HG03469 (cell line): Measurements from ENCODE around the gene SIRT5.

Experiments used
- ATAC-seq: cut with Tn5 transposase; IDR thresholded peaks from one replicate; pipeline ENCODE4 v1.9.1; 2021; ENCODE audit warnings: mild to moderate bottlenecking, moderate library complexity, moderate number of reproducible peaks; ENCODE audit not compliant: unreplicated experiment

The SIRT5 gene

DNA sequence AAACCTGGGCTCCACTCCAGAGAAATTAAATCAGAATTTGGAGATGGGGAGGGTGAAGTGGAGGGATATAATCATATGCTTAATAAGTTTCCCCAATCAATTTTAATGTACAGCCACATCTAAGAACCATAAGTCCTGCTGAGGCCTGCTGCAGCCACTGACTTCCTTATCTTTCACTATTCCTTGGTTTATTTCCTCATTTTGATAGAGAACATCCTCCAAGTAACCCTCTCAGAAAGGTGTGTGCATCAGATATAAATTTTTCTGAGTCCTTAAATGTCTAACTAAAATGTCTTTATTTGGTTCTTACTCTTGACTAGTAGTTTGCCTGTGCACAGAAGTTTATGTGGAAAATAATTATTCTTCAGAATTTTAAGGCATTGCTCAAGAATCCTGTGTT lies 23.7 kb upstream of the SIRT5 start:
- ATAC-seq: no peak

DNA sequence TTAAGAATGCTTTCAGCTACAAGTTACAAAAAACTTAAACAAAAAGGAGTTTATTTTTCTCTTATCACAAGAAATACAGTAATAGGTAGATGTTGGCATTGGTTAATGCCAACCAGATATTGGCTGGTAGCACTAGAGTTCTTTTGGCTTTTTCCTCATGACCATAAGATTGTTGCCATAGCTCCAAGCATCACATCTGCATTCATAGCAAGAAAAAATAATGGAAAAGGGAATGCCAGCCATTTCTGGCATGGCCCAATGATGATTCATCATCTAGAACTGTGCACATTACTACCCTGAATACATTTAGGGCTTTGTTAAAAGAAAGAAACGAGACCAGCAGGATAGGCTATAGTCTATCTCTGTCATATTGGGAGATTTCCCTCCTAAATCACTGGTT lies 20.8 kb upstream of the SIRT5 start:
- no peak for ATAC-seq

DNA sequence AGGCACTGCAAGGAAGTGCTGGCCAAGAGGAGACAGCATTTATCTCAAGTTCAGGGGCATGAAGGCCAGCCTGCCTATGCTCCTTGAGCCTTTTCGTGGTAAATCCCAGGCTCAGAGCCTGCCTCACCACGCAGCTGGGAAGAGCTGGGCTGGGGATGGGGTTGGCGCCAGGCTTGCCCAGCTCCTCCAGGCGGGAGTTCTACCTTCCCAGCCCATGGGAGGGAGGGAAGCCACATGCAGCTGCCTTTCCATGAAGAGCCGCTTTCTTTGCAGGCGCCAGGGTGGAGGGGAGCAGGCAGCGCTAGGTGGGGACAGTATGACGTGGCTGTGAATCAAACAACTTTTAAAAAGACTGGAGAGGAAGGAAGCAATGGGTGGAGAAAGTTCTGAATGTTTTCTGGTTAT lies 19.5 kb upstream of the SIRT5 start:
- no peak for ATAC-seq

DNA sequence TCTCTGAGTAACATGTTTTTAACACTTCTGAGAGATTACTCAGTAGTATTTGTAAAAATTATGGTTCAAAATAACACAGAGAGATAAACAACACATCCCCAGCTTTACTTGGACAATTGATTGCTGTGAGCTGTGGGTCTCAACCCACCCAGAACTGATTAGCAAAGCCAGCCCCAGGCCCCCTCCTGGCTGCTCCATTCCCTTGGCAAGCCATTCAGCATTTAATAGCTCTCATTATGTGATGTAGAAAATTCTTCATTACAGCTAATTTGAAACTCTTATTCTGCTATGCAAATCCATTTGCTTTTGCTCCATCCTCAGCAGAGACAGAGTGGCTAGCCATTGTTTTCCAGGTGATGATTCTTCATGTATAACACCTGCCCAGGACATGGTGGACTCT lies 16.6 kb upstream of the SIRT5 start:
- no peak for ATAC-seq

DNA sequence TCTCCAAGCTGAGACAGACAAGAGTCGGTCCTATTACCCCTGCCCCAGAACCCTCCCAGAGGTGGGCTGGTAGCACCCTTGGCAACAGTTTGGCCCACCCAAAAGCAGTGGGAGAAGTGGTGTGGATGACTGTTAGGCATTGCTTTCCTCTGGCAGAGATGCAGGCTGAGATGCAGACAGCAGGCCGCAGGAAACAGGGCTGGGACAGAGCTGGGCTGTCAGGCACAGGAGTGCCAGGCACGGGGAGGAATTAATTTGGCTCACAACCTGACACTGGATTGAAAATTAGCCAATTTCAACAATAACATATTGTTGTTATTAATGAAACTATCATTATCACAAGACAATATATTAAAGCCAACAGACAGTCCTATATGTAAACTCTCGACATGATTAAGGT lies 15.7 kb upstream of the SIRT5 start:
- no peak for ATAC-seq

DNA sequence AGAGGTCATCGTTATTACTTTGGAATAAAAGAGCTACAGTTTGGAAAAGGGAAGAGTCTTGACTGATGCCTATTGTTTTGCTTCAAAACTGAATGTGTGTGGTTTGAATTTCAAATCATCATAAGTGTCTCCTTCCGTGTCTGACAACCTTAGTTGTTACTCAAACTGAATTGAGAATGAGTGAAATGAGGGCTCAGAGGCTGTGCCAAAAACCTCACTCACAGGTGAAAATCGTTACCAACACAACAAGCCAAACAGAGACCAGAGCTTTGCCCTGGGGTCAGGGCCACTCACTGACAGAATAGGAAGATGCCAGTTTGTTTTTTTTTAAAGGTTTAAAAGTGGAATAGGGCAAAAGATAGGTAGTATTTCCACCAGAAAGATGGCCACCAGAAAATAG lies 15.2 kb upstream of the SIRT5 start:
- no peak for ATAC-seq

DNA sequence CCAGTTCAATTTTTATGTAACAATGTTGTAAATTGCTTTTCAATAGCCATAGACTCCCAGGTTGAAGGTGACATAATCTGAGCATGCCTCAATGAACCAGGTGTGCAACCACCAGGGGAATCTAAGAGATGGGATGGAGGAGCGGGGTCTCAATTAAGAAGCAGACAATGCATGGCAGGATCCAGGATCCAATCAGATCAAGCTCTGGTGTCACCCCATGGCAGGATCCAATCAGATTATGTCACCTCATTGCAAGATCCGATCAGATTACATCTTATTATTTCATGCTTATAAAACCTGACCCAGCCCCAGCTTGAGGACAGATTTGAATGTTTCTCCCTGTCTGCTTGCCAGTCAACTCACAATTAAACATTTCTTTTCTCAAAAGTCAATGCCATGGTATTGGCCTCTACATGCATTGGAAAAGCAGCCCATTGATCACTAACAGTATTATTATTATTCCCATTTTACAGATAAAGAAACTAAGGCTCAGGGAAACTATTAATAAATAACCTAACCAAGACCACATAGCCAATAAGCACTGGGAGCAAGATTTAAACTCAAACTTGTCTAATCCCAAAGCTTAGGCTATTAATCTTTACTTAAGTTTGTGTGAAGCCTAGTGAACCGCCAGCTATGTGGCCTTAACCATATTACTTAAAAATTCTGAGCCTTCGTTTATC lies 14.3 kb upstream of the SIRT5 start:
- ATAC-seq: no peak

DNA sequence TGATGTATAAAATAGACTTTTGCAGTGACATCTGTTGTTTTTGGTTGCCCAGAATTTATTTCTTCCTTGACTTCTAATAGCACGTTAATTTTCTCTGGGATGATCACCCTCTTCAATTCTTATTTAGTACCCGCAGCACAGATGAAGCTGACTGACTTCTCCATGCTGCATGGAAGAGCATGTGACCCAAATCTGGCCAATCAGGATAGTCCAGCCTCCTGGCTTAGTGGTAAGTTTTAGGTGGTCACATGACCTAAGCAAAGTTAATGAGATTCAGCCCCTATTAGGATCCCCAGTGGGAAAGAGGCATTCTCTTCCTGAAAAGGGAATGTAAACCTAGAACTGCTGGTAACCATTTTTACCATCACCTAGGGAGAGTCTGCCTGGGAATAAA lies 13.8 kb upstream of the SIRT5 start:
- ATAC-seq: no peak

DNA sequence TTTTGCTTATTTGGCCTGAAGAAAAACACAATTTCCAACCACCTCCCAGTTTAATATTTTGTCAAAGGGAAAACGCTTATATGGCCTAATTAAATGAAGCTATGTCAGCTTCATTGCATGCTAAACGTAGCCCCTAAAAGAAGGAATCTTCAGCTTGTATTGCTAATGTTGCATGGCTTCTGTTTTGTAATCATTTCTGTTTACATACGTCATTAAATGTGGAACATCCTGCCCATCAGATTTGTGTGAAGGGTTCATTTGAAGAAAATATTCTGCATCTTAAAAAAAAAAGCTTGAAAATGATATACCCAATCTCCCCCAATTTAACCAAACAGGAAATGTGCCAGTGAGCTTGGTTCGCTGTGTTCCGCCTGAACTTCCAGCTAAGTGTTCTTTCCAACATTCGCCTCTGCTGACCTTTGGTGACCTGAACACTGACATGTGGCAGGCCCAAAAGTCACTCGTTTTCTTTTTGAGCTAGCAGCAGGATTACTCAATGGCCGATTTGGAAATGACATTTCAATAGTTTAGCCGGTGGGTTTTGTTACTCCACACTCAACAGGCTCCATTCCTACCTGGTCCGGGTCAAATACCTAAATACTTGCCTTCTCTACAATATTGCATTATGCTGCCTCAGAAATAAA lies 12.7 kb upstream of the SIRT5 start:
- no peak for ATAC-seq

DNA sequence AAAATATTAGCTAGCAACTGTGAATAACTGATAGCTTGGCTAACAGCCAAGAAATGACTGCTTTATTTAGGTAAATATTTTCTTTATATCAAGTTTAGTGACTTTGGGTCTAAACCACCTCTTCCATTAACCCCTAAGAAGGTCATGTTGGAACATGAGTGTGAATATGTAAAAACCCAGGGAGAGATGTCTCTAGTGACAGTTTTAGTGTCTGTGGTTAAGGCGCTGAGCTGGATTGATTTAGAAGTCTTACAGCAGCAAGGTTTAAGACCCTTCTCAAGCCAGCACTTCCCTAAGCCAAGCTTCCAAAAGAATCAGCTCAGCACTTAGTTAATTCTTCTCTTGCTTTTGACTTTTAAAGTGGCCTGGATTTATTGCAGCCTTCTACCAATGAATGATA lies 11.4 kb upstream of the SIRT5 start:
- no peak for ATAC-seq

DNA sequence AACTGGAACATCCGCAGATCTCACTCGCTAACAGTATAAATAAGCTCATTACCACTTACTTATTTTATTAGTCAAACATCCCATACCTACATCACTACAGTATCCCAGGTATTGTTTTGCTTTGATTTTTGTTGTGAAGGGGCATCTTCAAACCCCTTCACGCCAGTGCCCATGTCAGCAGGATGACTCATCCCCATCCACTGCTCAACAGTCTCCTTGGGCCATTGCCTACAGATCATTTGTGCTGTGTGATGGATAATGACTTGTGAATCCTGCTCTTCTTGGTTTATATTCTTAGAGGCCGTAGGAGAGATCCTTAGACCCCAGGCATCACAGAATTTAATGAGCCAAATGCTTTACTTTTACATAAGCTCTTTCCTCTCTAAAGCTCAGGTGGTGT lies 8.5 kb upstream of the SIRT5 start:
- no peak for ATAC-seq

DNA sequence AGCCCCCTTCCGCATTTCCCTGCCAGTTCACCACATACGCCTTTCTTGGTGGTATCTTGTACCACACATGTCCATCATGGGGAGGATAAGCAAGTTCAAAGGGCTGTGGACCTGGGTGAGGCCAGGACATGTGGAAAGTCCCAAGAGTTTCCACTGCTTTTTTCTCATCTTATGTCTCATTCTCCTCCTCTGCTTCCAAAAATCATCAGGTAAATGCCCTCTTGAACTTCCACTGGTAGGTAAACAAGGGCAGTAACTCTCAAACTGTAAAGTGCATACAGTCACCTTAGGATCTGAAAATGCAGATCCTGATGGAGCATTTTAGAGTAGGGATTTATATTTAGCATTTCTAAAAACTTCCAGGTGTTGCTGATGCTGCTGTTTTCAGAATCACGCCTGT lies 7.9 kb upstream of the SIRT5 start:
- ATAC-seq: no peak

DNA sequence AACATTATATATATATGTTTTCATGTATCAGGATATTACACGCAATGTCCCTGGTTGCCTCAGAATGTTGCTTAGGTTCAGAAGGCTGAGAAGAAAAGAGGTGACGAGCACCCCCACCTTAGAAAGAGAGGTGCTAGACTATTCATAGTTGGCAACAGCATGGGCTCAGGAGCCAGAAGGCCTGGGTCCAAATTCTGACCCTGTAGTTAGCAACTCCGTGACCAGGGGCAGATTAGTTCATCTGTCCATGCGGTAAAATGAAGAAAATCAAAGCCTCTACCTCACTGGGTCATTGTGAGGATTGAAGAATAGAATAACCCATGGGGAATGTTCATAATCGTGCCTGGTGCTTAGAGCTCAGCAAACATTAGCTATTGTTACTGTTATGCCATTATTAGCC lies 5.4 kb upstream of the SIRT5 start:
- ATAC-seq: no peak

DNA sequence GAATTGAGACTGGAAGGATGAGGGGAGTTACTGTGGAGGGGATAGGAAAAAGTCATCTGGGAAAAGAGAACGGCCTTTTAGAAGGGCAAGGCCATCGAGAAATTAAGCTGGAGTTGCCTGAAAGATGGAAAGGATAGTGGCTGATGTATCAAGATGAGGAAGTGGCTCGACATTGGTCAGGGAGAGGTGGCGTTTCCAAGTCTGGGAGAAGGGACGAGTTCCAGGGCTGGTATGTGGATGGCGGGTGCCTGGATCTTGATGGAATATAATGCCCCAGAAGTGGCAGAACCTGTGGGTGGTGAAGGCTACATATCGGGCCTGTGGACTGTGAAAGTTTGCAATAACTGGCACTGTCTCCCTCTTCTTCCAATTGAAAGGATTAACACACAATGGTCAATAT lies 2.2 kb upstream of the SIRT5 start:
- no peak for ATAC-seq

DNA sequence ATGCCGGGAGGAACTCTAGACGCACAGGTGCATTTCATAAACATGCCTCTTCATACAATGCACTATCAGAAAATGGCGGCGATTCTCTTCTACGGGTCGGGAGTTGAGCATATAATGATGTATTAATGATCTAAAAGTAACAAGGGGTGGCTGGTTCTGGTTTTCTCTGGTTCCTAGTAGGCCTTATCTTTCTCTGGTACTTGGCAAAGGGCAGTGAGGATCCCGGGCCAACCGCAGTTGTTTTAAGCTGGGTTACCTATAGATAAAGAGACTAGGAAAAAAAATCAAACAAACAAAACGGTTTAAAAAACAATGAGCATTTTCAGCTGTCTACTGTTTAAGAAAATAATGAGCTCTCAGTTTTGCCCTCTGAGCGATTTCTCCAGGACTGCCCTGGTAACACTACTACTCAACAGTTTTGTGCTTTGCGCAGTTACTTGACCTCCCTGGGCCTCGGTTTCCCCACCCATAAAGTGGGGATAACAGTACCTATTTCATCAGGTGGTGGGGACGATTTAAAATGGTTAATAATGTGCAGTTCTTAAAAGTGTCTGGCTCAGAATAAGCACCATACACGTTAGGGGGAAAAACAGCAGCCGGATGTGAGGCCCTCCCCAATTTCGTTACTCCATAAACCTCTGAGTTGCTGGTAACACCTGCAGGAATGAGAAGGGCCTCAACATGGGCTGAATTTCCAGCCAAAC lies 1.3 kb upstream of the SIRT5 start:
- no peak for ATAC-seq

DNA sequence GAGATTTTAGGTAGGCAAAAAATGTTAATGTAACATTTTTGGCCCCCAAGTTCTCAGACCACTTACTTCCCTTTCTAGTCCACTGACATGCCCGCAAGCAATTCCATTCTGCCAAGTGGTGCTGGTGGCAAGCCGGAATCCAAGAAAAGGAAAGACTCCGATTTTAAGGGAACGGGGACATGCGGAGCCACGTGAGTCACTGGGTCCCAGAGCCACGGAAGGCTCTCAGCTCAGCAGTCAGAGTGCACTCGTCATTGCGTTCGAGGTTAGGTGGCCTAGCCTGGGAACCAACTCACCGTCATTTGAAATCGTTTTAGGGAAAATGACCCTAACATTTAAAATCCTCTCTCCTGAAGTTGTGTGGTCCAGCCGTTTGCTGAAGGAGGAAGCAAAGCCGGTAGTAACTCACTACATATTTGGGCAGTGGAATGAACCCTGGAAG lies 711 bp upstream of the SIRT5 start:
- no peak for ATAC-seq

DNA sequence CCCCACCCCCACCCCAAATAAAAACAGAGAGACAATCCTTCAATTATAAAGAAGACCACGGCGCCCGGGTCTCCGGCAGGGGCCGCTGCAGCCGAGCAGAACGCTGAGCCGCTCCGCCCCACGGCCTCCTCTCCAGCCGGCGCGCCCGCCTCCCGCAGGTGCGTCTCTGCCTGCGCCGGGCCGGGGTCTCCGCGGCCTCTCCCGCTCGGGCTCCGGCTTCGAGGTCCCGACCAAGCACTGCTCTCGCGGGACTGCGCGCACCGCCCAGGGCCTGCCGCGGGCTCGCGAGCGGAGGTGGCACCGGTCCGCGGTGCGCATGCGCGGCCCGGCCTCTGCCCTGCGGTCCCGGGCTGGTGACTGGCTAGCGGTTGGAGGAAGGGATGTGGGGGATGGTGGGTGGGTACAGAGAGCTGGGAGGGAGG lies 241 bp upstream of the SIRT5 start:
- ATAC-seq: peak; percentile 66

DNA sequence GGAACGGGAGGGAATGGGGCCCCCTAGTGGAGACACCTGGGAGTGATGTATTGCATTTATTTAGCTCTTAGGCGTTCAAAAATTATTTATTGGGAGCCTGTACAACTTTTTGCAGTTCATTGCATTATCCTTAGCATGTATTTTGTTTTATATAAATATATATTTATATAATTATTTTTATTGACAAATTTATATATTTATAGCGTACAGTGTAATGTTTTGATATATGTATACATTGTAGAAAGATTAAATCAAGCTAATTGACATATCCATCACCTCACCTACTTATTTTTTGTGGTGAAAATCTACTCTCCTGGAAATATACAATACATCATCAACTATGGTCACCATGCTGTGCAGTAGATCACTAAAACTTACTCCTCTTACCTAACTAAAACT lies 975 bp downstream of the SIRT5 start:
- peak; percentile 12 for ATAC-seq

DNA sequence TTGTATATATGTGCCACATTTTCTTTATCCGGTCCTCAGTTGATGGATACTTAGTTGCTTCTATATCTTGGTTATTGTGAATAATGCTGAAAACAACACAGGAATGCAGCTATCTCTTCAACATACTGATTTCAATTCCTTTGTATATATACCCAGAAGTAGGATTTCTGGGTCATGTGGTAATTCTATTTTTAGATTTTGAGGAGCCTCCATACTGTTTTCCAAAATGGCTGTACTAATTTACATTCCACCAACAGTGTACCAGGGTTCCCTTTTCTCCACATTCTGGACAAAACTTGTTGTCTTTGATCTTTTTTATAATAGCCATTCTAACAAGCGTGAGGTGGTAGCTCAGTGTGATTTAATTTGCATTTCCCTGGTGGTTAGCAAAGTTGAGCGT lies 1.6 kb downstream of the SIRT5 start:
- ATAC-seq: no peak

DNA sequence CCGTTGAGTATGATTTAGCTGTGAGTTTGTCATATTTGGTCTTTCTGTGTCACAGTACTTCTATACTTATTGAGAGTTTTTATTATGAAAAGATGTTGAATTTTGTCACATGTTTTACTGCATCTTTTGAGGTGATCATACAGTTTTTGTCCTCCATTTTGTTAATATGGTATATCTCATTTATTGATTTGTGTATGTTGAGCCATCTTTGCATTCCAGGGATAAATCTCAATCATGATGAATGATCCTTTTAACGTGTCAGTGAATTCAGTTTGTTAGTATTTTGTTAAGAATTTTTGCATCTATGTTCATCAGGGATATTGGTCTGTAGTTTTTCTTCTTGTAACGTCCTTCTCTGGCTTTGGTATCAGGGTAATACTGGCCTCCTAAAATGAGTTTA lies 3.5 kb downstream of the SIRT5 start:
- no peak for ATAC-seq

DNA sequence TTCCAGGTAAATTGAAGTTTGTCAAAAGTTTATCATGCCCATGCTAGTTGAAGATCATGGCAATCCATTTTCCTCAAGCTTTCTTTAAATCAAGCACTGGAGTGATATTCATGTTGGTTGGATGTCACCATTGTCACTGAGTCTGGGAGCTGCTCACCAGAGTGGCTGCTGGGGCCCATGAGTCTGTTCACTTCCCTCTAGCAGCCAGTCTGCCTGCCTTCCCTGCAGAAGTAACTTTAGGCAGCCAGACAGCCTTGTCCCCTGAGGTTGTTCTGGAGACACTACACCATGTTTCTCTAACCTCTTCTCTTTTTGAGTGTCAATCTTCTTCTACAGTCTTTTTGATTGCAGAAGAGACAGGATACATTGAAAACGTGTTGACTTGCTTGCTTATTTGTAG lies 5.5 kb downstream of the SIRT5 start:
- ATAC-seq: no peak

DNA sequence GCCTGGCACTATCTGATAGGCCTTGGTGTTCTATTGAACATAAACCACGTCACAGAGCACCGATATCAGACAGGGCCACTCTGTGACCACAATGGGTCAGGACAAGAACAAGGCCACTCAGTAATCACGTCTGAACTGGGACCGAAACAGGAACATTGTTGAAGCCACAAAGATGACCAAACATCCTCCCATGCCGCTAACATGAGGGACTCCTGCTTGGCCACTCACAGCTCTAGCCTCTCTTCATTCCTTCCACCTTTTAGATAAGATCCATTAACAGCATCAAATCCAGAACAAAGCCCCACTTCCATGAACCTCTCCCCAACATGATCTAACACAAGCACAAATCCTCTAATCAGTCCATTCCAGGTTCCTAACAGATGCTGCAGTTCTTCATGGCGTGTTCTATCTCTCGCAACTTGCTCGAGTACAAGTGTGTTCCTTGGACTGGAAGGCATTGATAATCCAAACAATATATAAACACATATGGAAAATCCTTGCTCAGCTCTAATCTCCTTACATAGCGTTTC lies 7.4 kb downstream of the SIRT5 start:
- ATAC-seq: no peak
